Transverse colon (tissue), 4 donors: ENCODE results near the gene METTL24. TPM values are rescaled to one million over a fixed set of nuclear protein-coding genes. Genes with fewer than 3 reads are reported as not detected.

Source experiments
- DNase-seq: peaks from one replicate; pipeline ENCODE4 v3.0.0-alpha.2; 2019
- H3K27ac ChIP-seq, 4 donors: fragments of 200-600 bp; sonication (generic); 2 replicates each; pipeline ENCODE4 v1.5.1; 2016 to 2018; ENCODE audit warnings: inconsistent platforms in 4 of 4
- H3K27me3 ChIP-seq: fragments of 200-600 bp; sonication (generic); 2 replicates; pipeline ENCODE4 v1.5.1; 2017; ENCODE audit warnings: inconsistent platforms
- H3K36me3 ChIP-seq, 4 donors: fragments of 200-600 bp; sonication (generic); 2 replicates each; pipeline ENCODE4 v1.5.1; 2017 to 2019; ENCODE audit warnings: inconsistent platforms in 4 of 4
- H3K4me1 ChIP-seq, 4 donors: fragments of 200-600 bp; sonication (generic); 2 replicates each; pipeline ENCODE4 v1.5.1; 2017 to 2020; ENCODE audit warnings: inconsistent platforms in 4 of 4
- H3K4me3 ChIP-seq, 4 donors: fragments of 200-600 bp; sonication (generic); 1 replicate in 1 of 4; 2 replicates in 3 of 4; pipeline versions ENCODE4 v1.5.1 to v1.6.1; 2017 to 2019; ENCODE audit warnings: inconsistent platforms in 4 of 4
- H3K9me3 ChIP-seq, 2 donors: fragments of 200-600 bp; sonication (generic); 2 replicates each; pipeline ENCODE4 v1.5.1; 2017 to 2019; ENCODE audit warnings: inconsistent platforms in 2 of 2
- EP300 ChIP-seq: sonication (generic); formaldehyde crosslinking; IDR thresholded peaks from one replicate; pipeline ENCODE4 v1.6.1; 2017; ENCODE audit warnings: antibody characterized with exemption, low read depth
- POLR2A ChIP-seq: fragments of 450-650 bp; IDR thresholded peaks from one replicate; pipeline ENCODE4 v1.6.1; 2016; ENCODE audit warnings: antibody characterized with exemption, mild to moderate bottlenecking, moderate library complexity
- POLR2AphosphoS5 ChIP-seq, 3 donors: sonication (generic); formaldehyde crosslinking; IDR thresholded peaks; one replicate each; pipeline ENCODE4 v1.6.1; 2016; ENCODE audit warnings: antibody characterized with exemption in 3 of 3
- WGBS, 2 donors: methylation state at CpG; one replicate each; pipeline ENCODE4 v1.1.5; 2018; ENCODE audit warnings: low coverage in 1 of 2; 5-methylcytosine and 5-hydroxymethylcytosine counted together
- in situ Hi-C, 4 donors: fragments of 200-750 bp; cut with MboI; loops; one replicate each; pipeline versions ENCODE4 v1.15.0 to v1.15.1; 2017; ENCODE audit warnings: low sequenced_read_pairs in 3 of 4, low pct_ligation_motif_present in 1 of 4, low pct_unique_long_range_greater_than_20kb in 1 of 4
- intact Hi-C: fragments of 100-400 bp; cut with DNase I; formaldehyde crosslinking; loops from one replicate; pipeline ENCODE4 v1.15.1; 2023; ENCODE audit warnings: low total_unique reads
- total RNA-seq, 4 donors: library from RNA; depleted of rRNA; stranded (reverse); fragments of >200 nt; gene quantifications; one replicate each; pipeline ENCODE4 v1.1.0, GENCODE V29; 2016
- TF ChIP-seq, protein P1 (sequence below), 5 experiments: fragments of 200-600 bp in 3 of 5; fragments of 450-650 bp in 2 of 5; sonication (generic) in 3 of 5; IDR thresholded peaks; 1 replicate in 2 of 5; 2 replicates in 3 of 5; pipeline ENCODE4 v1.5.1; 2016 to 2017; ENCODE audit warnings: antibody characterized with exemption in 5 of 5, inconsistent platforms in 3 of 5, mild to moderate bottlenecking in 2 of 5, moderate library complexity in 1 of 5

The METTL24 gene
- total RNA-seq, 4 donors from 2014 or later, result 1.4 to 59.9 (median 14.7) TPM

DNA sequence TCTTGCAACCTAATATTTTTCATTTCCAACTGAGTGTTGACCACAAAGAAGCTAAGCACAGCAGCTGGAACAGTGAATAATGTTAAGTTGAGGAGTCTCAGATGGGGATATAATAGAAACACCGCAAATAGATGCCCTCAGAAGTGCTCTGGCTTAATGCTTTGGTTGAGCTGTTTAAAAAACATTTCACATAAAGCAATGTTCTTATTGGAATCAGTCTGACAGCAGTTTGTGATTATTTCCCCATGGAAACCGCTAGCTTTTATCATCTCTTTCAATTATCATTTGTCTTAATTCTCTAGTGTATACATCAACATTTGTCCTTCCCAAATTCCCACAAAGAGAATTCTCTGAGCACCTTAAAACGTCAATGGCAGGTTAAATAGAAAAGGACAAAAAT lies 30.8 kb downstream of the METTL24 start:
- 65 to 67% methylated on average over 3 of the region's 3 CpGs for WGBS, 2 donors
- Histone ChIP-seq H3K36me3 (no peaks in the 10 kb centered on the region), H3K4me3 (no peak overlapping the region), H3K4me1 (peaks cover 28 to 81% (median 50%) of the 10 kb centered on the region in 4 donors), H3K9me3 (no peaks in the 10 kb centered on the region), H3K27me3 (no peaks in the 10 kb centered on the region), H3K27ac (peak overlapping the region; percentile 71 to 84 (median 78))
- in situ Hi-C loops, result no loop called here
- intact Hi-C loops, result no loop called here
- no peak for DNase-seq
- no peak for TF ChIP-seq EP300
- TF ChIP-seq POLR2A, result no peak
- TF ChIP-seq, protein P1, sequence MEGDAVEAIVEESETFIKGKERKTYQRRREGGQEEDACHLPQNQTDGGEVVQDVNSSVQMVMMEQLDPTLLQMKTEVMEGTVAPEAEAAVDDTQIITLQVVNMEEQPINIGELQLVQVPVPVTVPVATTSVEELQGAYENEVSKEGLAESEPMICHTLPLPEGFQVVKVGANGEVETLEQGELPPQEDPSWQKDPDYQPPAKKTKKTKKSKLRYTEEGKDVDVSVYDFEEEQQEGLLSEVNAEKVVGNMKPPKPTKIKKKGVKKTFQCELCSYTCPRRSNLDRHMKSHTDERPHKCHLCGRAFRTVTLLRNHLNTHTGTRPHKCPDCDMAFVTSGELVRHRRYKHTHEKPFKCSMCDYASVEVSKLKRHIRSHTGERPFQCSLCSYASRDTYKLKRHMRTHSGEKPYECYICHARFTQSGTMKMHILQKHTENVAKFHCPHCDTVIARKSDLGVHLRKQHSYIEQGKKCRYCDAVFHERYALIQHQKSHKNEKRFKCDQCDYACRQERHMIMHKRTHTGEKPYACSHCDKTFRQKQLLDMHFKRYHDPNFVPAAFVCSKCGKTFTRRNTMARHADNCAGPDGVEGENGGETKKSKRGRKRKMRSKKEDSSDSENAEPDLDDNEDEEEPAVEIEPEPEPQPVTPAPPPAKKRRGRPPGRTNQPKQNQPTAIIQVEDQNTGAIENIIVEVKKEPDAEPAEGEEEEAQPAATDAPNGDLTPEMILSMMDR (IDR thresholded peaks at IDR 0.05), result no peak
- no peak for TF ChIP-seq POLR2AphosphoS5 (IDR thresholded peaks at IDR 0.05)

DNA sequence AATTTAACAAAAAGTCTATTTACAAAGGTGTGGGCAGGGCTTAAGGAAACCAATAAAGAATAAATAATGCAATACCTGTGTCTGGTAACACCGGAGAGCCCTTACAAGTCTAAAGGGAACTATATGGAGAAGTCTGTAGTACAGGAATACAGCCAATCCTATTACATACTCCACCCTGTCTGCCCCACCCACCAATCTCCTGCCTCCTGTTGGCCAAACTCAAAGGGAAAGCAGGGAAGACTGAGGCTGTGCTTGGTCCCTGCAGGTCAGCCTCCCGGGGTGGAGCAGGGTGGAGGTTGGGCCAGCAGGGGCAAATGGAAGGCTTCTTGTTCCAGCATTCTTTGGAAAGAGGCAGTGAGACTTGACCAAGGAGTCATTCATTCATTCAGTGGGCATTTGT lies 31.5 kb downstream of the METTL24 start:
- in situ Hi-C loops (no loop called here), intact Hi-C loops (no loop called here)
- Histone ChIP-seq H3K27ac (peak overlapping the region; percentile 71 to 84 (median 78)), H3K4me1 (peaks cover 28 to 81% (median 48%) of the 10 kb centered on the region in 4 donors), H3K36me3 (no peaks in the 10 kb centered on the region), H3K4me3 (no peak overlapping the region), H3K9me3 (no peaks in the 10 kb centered on the region), H3K27me3 (no peaks in the 10 kb centered on the region)
- TF ChIP-seq, protein P1 (IDR thresholded peaks at IDR 0.05), result no peak
- TF ChIP-seq EP300 (no peak), POLR2A (no peak), POLR2AphosphoS5 (IDR thresholded peaks at IDR 0.05) (no peak)
- 67 to 81% methylated on average over 1 to 2 of the region's 2 CpGs for WGBS, 2 donors
- no peak for DNase-seq

DNA sequence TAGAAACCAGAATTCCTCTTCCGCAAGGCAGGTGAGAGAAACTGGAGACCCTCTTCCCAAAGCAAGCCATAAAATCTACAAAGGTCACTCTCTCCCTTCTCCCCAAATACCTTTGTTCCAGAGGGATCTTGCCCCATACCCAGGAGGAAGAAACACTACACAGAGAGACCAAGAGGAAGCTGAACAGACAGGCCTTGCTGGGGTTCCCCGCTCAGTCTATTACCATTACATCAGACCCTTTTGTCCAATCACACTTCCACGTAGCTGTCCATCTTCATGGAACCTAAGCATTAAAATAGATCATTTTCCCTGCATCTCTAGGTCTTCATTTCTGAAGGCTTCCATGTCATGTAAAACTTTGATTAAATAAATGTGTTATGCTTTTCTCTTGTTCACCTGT lies 32.1 kb downstream of the METTL24 start:
- Histone ChIP-seq H3K4me1 (peaks cover 28 to 81% (median 48%) of the 10 kb centered on the region in 4 donors), H3K27ac (peak overlapping the region; percentile 71 to 84 (median 78)), H3K36me3 (no peaks in the 10 kb centered on the region), H3K27me3 (no peaks in the 10 kb centered on the region), H3K4me3 (no peak overlapping the region), H3K9me3 (no peaks in the 10 kb centered on the region)
- intact Hi-C loops, result no loop called here
- TF ChIP-seq POLR2A (no peak), EP300 (no peak), POLR2AphosphoS5 (IDR thresholded peaks at IDR 0.05) (no peak)
- TF ChIP-seq, protein P1 (IDR thresholded peaks at IDR 0.05), result no peak
- WGBS, 2 donors, result 97 to 100% methylated on average over 3 of the region's 3 CpGs
- DNase-seq, result no peak
- in situ Hi-C loops, result no loop called here

DNA sequence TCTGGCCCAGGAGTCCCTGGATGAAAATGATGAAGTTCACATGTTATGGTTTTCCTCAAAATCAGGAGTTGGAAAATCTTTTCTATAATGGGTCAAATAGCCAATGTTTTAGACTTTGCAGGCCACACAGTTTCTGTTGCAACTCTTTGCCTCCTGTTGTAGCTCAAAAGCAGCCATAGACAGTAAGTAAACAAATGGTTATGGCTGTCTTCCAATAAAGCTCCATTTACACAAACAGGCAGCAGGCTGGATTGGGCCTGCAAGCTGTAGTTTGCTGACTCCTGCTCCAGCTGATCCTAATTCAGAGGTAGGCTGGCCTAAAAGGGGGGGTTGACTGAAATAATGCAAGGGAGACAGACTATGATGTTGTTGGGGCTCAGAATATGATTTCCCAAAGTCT lies 33.0 kb downstream of the METTL24 start:
- intact Hi-C loops, result no loop called here
- Histone ChIP-seq H3K4me3 (no peak overlapping the region), H3K4me1 (peaks cover 28 to 78% (median 46%) of the 10 kb centered on the region in 4 donors), H3K27ac (peak overlapping the region; percentile 71 to 84 (median 78)), H3K27me3 (no peaks in the 10 kb centered on the region), H3K36me3 (no peaks in the 10 kb centered on the region), H3K9me3 (no peaks in the 10 kb centered on the region)
- TF ChIP-seq POLR2A (no peak), POLR2AphosphoS5 (IDR thresholded peaks at IDR 0.05) (peak in 2 of 3 donors; percentile 71 to 79)
- in situ Hi-C loops, result no loop called here
- DNase-seq, result peak; percentile 21

DNA sequence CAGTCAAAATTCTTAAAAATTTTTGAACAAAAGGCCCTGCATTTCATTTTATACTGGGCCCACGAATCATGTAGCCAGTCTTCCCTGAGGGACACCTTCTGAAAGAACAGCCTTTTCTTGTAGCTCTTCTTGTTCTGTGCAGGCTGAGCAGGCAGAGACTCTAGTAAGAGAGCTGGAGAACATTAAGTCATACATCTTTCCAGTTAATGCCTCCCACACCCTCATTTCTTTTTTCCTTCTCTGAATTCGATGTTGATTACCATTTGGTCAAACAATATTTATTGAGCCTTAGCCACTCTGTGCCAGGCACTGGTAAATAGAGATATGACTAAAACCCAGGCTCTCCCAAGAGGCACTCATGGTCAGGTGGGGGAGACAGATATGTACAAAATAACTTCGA lies 33.6 kb downstream of the METTL24 start:
- WGBS, 2 donors, result 43% methylated on average over 3 of the region's 3 CpGs; no CpG with 5 or more reads in 1 of the 2 donors
- in situ Hi-C loops (no loop called here), intact Hi-C loops (no loop called here)
- Histone ChIP-seq H3K9me3 (no peaks in the 10 kb centered on the region), H3K4me1 (peaks cover 28 to 71% (median 40%) of the 10 kb centered on the region in 4 donors), H3K36me3 (no peaks in the 10 kb centered on the region), H3K4me3 (no peak overlapping the region), H3K27me3 (no peaks in the 10 kb centered on the region), H3K27ac (peak overlapping the region; percentile 71 to 84 (median 78))
- no peak for TF ChIP-seq POLR2A
- TF ChIP-seq EP300, result no peak
- no peak for TF ChIP-seq POLR2AphosphoS5 (IDR thresholded peaks at IDR 0.05)
- TF ChIP-seq, protein P1 (IDR thresholded peaks at IDR 0.05), result no peak
- DNase-seq, result no peak
